Muscle layer of colon (tissue), 2 donors: ENCODE data around the gene DCAF10.
A peak's percentile ranks its signal among the peaks of the same experiment; 100 is the strongest.
"Not testable (repeated sequence)": the region's sequence is repeated elsewhere in the genome, so short reads cannot be mapped to it uniquely, and the experiment has no call there.

ENCODE experiments used
- H3K27ac ChIP-seq: one replicate; pipeline ENCODE4 v1.7.0; 2013; ENCODE audit warnings: low read depth, mild to moderate bottlenecking, low read length, moderate library complexity
- H3K27me3 ChIP-seq, 2 donors: one replicate each; pipeline ENCODE4 v1.7.0; 2013; ENCODE audit warnings: low read length in 2 of 2, mild to moderate bottlenecking in 2 of 2; ENCODE audit not compliant: insufficient read depth in 2 of 2, control insufficient read depth in 1 of 2
- H3K36me3 ChIP-seq: one replicate; pipeline ENCODE4 v1.7.0; 2013; ENCODE audit warnings: mild to moderate bottlenecking, low read length; ENCODE audit not compliant: insufficient read depth
- H3K4me1 ChIP-seq: one replicate; pipeline ENCODE4 v1.7.0; 2013; ENCODE audit warnings: mild to moderate bottlenecking, low read length; ENCODE audit not compliant: insufficient read depth
- H3K4me3 ChIP-seq, 2 donors: one replicate each; pipeline ENCODE4 v1.7.0; 2013; ENCODE audit warnings: low read length in 2 of 2, low read depth in 1 of 2, mild to moderate bottlenecking in 1 of 2, moderate library complexity in 1 of 2
- H3K9ac ChIP-seq: one replicate; pipeline ENCODE4 v1.7.0; 2013; ENCODE audit warnings: low read length
- H3K9me3 ChIP-seq: one replicate; pipeline ENCODE4 v1.7.0; 2013; ENCODE audit warnings: mild to moderate bottlenecking, low read length
- donor health status: abdominal sarcoma.
- donor health status: Adenocarcinoma of cecum.

Gene DCAF10

GRCh38 chr9:37903647-37904444 lies 103.2 kb downstream of the DCAF10 start, which contains the start of gene SLC25A51:
TSS of gene SLC25A51 (minus strand) at chr9:37904127. CDS start at chr9:37888550, 15,577 bp downstream.
- H3K4me1 ChIP-seq, result peaks cover 23% of the 10 kb centered on the region
- peaks cover 2% of the 10 kb centered on the region for H3K36me3 ChIP-seq
- peak within 1 kb of the TSS; percentile 82 to 94 for H3K4me3 ChIP-seq
- peak within 1 kb of the TSS; percentile 90 for H3K27ac ChIP-seq
- H3K27me3 ChIP-seq, result no peaks in the 10 kb centered on the region
- H3K9me3 ChIP-seq, result no peaks in the 10 kb centered on the region
- peak within 1 kb of the TSS; percentile 63 for H3K9ac ChIP-seq

- Histone ChIP-seq H3K4me3 (peak overlapping the region; percentile 82 to 94), H3K9ac (peak overlapping the region; percentile 63), H3K36me3 (no peaks in the 10 kb centered on the region), H3K9me3 (no peaks in the 10 kb centered on the region), H3K27me3 (no peaks in the 10 kb centered on the region), H3K27ac (peak overlapping the region; percentile 90), H3K4me1 (peaks cover 23% of the 10 kb centered on the region)
Observed at GRCh38 chr9:37904445-37905130, 104.0 kb downstream of the DCAF10 start.

- no peaks in the 10 kb centered on the region for H3K9me3 ChIP-seq
- no peaks in the 10 kb centered on the region for H3K27me3 ChIP-seq
- H3K9ac ChIP-seq, result peak overlapping the region; percentile 63
- H3K27ac ChIP-seq, result peak overlapping the region; percentile 90
- H3K4me3 ChIP-seq, result peak overlapping the region; percentile 82 to 94
- peaks cover 23% of the 10 kb centered on the region for H3K4me1 ChIP-seq
- H3K36me3 ChIP-seq, result no peaks in the 10 kb centered on the region
Observed at GRCh38 chr9:37905131-37905505, 104.5 kb downstream of the DCAF10 start.

- Histone ChIP-seq H3K9me3 (no peaks in the 10 kb centered on the region), H3K27ac (no peak overlapping the region), H3K4me1 (peaks cover 23% of the 10 kb centered on the region), H3K27me3 (no peaks in the 10 kb centered on the region), H3K9ac (no peak overlapping the region), H3K4me3 (no peak overlapping the region), H3K36me3 (no peaks in the 10 kb centered on the region)
Observed at GRCh38 chr9:37905776-37906175, 105.2 kb downstream of the DCAF10 start.

GRCh38 chr9:37906312-37907239 lies 106.0 kb downstream of the DCAF10 start:
- H3K9me3 ChIP-seq, result no peaks in the 10 kb centered on the region
- no peaks in the 10 kb centered on the region for H3K36me3 ChIP-seq
- no peaks in the 10 kb centered on the region for H3K27me3 ChIP-seq
- peaks cover 23% of the 10 kb centered on the region for H3K4me1 ChIP-seq
- H3K9ac ChIP-seq, result no peak overlapping the region
- no peak overlapping the region for H3K27ac ChIP-seq
- no peak overlapping the region for H3K4me3 ChIP-seq

DNA sequence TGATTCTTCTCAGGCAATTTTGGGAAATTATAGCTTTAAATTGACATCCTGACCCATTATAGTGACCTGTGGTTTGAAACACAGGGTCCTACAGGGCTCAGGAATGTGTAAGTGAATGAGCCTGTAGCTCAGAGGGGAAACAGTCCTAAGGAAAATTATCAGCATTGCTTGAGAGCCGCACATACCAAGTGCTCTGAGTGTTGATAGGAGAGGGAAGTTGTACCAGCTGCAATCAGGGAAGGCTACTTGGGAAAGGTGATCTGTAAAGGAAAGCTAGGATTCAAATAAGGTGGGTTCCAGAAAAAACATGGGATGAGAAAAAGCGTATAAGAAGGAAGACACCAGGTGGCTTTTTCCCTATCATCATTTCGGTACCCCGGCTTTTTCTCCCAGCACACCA lies 107.7 kb downstream of the DCAF10 start:
- no peak overlapping the region for H3K4me3 ChIP-seq
- H3K9me3 ChIP-seq, result no peaks in the 10 kb centered on the region
- H3K9ac ChIP-seq, result no peak overlapping the region
- no peaks in the 10 kb centered on the region for H3K27me3 ChIP-seq
- H3K36me3 ChIP-seq, result no peaks in the 10 kb centered on the region
- no peak overlapping the region for H3K27ac ChIP-seq
- peaks cover 8% of the 10 kb centered on the region for H3K4me1 ChIP-seq

DNA sequence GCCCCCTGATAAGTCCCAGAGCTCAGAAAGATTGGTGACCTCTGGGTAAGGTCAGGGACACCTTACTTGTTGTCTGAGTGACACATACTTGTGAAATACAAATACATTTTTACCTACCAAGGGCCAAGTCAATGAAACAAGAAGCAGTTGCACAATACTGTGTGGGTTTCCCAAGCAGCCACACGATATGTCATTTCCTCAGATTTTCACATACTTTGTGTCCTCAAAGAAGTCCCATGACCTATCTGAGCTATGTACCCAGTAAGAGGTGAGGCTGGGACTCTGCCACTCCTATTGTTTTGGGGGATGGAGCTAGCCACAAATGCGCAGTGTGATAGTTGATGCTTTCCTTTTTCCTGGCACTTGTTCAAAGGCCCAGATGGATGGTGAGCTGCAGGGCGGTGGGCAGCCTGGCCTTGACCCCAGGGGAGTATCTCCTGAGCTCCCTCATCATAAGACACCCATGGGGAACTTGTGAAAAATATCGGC lies 108.1 kb downstream of the DCAF10 start:
- H3K9ac ChIP-seq, result no peak overlapping the region
- H3K4me1 ChIP-seq, result peaks cover 7% of the 10 kb centered on the region
- no peak overlapping the region for H3K4me3 ChIP-seq
- H3K27ac ChIP-seq, result no peak overlapping the region
- no peaks in the 10 kb centered on the region for H3K36me3 ChIP-seq
- no peaks in the 10 kb centered on the region for H3K27me3 ChIP-seq
- no peaks in the 10 kb centered on the region for H3K9me3 ChIP-seq

GRCh38 chr9:37909326-37909725 lies 108.7 kb downstream of the DCAF10 start:
- Histone ChIP-seq H3K4me3 (no peak overlapping the region), H3K27me3 (no peaks in the 10 kb centered on the region), H3K4me1 (peaks cover 7% of the 10 kb centered on the region), H3K9me3 (no peaks in the 10 kb centered on the region), H3K9ac (no peak overlapping the region), H3K27ac (no peak overlapping the region), H3K36me3 (no peaks in the 10 kb centered on the region)

DNA sequence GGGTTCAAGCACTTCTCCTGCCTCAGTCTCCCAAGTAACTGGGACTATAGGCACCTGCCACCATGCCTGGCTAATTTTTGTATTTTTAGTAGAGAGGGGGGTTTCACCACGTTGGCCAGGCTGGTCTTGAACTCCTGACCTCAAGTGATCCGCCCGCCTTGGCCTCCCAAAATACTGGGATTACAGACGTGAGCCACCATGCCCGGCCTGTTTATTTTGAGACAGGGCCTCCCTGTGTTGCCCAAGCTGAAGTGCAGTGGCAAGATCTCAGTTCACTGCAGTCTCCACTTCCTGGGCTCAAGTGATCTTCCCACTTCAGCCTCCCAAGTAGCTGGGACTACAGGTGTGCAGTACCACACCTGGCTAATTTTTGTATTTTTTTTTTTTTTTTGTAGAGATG lies 109.2 kb downstream of the DCAF10 start:
- H3K9ac ChIP-seq, H3K27me3 ChIP-seq, H3K4me1 ChIP-seq, H3K27ac ChIP-seq, H3K36me3 ChIP-seq, H3K9me3 ChIP-seq, H3K4me3 ChIP-seq: not testable (repeated sequence)

GRCh38 chr9:37910271-37910670 lies 109.7 kb downstream of the DCAF10 start:
- H3K9ac ChIP-seq, result no peak overlapping the region
- H3K36me3 ChIP-seq, result no peaks in the 10 kb centered on the region
- H3K4me3 ChIP-seq, result no peak overlapping the region
- no peaks in the 10 kb centered on the region for H3K27me3 ChIP-seq
- no peak overlapping the region for H3K27ac ChIP-seq
- no peaks in the 10 kb centered on the region for H3K9me3 ChIP-seq
- H3K4me1 ChIP-seq, result peaks cover under 1% of the 10 kb centered on the region

DNA sequence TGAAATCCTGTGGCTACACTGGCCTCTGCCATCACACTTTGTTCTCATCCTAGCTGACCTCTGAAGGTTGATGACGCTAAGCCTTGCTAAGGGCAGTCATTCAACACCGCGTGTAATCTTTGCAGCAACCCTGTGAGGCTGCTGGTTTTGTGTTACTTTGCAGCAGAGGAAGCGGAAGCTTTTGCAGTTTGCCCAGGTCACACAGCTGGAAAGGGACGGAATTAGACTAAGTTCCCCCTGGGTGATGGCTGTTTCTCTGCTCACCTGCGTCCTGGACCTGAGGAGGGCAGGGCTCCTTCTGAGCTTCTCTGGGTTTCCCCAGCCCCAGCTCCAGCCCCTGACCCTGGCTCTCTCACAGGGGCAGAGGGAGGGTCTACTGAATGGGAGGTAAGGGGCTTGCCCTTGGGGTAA lies 110.7 kb downstream of the DCAF10 start:
- Histone ChIP-seq H3K9me3 (no peaks in the 10 kb centered on the region), H3K27ac (no peak overlapping the region), H3K9ac (no peak overlapping the region), H3K4me3 (no peak overlapping the region), H3K27me3 (no peaks in the 10 kb centered on the region), H3K4me1 (no peaks in the 10 kb centered on the region), H3K36me3 (no peaks in the 10 kb centered on the region)
